ENCODE results near the gene PLAC8.
"Not testable (repeated sequence)": the region's sequence is repeated elsewhere in the genome, so short reads cannot be mapped to it uniquely, and the experiment has no call there.

The PLAC8 gene

GRCh38 chr4:83062739-83063138 lies 51.8 kb downstream of the PLAC8 start:
- no peak for DNase-seq

- DNase-seq = no peak
These were observed 59.6 kb downstream of the PLAC8 start for GRCh38 chr4:83054928-83055327.

- not testable (repeated sequence) for DNase-seq
These were observed 65.7 kb downstream of the PLAC8 start for GRCh38 chr4:83048781-83049180.

GRCh38 chr4:83046693-83047473 lies 67.6 kb downstream of the PLAC8 start:
- no peak for DNase-seq

GRCh38 chr4:83043801-83044407 lies 70.6 kb downstream of the PLAC8 start:
- DNase-seq = no peak

- not testable (repeated sequence) for DNase-seq
These were observed 71.4 kb downstream of the PLAC8 start for GRCh38 chr4:83043157-83043556.

GRCh38 chr4:83040269-83040668 lies 74.3 kb downstream of the PLAC8 start:
- DNase-seq = no peak
